Effector CD4-positive, alpha-beta T cell (primary cell): ENCODE measurements around the gene APBB1IP.

ENCODE experiments used
- DNase-seq: peaks from one replicate; pipeline ENCODE4 v3.0.0-alpha.2; 2020

Gene APBB1IP

DNA sequence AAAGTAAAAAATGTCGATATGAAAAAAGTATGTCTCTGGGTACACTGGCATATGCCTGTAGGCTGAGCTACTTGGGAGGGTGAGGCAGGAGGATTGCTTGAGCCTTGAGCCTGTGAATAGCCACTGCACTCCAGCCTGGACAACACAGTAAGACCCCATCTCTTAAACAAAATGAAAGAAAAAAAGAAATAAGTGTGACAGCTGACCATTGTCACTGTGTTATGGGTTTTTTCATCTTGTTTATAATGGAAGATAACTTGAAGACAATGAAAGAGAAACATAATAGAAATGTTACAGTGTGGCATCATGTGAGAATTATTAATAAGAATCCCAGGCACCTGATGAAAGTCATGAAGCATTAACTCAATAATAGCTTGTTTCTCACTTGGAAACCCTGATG is 75.0 kb downstream of the APBB1IP start:
- no peak for DNase-seq

DNA sequence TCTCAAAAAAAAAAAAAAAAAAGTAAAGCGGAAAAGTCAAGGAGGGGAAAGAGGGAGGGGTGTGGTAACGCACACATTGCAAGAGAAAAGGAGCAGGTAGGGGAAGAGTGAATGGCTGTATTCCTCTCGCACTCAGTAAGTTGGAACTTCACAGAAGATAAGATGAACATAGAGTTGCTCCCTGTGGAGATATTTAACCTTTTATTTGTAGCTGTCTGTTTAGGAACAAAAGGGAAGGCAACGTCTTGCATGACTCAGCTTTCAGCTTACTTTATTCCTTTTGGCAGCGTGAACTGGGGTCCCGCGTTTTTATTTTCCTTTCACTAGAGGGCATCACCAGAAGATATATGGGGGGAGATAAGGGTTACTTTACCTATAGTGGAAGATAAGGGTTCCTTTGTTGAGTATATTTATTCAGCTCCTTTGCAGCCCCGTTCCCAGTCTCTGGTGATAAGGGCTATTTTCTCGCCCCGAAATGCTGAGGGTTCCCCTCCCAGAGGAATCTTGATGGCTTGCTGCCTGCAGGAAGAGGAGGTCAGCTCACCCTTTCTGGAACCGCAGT is 78.5 kb downstream of the APBB1IP start:
- no peak for DNase-seq

DNA sequence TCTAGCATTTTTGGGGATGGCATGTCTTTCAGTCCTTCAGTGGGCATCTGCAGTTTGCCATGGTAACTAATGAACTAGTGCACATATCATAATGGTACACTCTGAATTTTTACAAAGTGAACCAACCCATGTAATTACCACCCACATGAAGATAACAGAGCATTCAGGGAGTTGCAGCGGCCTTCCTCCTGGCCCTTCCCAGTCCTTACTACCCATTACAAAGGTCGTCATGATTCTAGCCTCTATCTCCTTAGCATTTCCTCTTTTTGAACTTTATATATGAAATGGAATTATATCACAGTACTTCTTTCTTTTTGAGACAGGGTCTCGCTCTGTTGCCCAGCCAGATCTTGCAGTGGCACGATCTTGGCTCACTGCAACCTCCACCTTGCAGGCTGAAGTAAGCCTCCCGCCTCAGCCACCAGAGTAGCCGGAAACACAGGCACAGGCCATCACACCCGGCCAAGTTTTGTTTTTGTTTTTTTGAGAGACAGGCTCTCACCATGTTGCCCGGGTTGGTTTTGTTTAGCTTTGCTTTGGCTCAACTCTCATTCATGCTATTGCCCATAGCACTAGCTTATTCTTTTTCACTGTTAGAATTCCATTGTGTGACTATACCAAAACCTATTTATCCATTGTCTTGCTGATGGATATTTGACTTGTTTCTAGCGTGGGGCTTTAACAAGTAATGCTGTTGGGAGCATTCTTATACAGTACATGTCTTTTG is 79.2 kb downstream of the APBB1IP start:
- DNase-seq, result no peak

DNA sequence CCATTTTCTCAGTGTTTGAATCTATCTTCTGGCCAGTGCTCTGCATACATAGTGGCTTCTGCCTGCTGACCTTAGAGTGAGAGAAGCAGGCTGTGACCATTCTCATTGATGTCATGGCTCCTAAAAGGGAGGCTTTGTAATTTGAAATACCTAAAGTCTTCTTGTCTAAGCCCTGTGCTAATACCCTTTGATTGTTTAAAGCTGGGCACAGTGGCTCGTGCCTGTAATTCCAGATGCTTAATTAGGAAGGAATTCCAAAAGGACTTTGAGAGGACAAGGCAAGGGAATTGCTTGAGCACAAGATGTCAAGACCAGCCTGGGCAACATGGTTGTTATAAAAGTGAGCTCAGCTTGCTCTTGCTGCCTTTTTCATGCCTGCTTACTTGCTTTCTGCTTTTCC is 81.7 kb downstream of the APBB1IP start:
- DNase-seq, result no peak

DNA sequence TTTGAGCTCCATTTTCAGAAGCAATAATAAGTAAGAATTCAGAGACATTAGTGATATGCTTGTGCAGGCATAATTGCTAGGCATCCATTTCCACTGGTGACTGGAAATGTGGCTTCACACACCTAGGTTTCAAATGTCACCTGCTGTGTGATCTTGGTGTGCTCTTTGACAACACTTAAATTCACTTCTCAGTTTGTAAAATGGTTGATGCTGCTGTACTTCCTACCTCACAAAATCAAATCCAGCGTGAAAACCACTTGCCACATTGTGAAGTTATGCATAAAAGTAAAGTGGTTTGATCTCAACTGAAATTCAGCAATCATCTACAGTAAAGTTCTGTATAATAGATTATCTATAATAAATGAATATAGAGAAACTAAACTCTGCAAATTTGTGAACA is 82.4 kb downstream of the APBB1IP start:
- DNase-seq, result no peak

DNA sequence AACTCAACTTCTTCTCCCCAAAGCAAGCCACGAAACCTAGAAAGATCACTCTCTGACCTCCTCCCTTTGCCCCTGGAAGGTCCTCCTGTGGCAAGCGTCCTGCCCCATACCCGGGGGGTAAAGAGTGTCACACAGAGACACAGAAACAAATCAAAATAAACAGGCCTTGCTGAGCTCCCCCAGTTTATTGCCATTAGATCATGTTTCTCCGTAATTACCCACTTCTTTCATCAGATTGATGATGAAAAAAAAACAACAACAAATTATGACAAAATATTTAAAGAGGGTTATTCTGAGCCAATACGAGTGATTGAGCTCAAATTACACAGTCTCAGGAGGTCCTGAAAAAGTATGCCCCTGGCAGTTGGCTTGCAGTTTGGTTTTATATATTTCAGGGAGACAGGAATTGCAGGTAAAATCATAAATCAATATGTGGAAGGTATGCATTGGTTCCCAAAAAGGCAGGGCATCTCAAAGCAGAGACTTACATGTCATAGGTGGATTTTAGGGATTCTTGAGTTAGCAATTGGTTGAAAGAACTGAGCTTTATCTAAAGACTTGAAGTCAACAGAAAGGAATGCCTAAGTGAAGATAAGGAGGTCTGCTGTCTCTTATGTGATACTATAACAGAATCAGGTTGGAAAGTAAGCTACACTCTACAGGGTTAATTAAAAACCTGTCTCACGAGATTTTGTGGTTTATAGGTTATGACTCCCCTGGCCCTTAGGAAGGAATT is 86.2 kb downstream of the APBB1IP start:
- DNase-seq, result no peak

DNA sequence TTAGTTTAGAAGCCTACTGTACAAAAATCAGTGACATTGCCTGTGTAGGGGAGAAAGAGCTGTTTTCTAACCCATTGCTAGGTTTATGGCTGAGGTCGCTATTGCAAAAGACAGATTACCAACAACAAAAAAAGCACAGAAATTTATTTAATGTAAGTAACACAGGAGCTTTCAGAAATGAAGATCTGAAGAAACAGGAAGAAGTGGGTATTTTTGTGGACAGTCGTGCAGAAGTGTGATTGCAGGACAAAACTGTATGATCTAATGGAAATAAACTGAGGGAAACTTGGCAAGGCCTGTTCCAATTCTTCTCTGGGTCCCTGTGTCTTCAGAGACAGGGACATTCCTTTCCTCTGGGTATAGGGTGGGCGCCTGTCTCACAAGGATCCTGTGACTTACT is 87.4 kb downstream of the APBB1IP start:
- no peak for DNase-seq

DNA sequence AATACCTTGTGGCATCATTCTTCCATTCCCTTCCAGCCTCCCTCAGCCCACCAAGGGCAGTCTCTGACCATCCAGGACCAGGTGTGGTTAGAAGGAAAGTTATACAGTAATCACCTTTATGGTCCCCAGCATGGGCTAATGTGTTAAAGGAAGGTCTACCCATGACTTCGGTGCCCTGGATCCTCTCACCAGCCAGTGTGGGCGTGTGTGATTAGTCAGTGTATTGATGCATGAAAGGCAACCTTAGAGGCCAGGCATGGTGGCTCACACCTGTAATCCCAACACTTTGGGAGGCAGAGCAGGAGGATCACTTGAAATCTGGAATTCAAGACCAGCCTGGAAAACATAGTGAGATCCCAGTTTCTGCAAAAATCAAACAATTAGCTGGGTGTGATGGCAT is 88.9 kb downstream of the APBB1IP start:
- no peak for DNase-seq

DNA sequence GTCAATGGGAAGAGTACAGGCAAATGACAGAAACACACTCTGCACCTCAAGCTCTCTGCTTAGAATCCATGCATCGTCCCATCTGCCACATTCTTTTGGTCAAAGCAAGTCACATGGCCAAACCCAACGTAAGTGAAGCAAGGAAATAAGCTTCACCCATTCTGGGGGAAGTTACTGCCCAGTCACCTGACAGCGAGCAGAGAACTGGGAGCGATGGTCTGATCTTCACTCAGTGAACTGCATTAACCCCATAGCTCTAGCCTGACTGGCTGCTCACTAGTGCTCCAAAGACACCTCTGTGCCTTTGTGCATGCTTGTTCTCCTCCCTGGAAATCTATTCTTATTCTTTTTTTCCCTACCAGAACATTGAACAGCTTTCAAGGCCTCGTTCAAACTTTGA is 89.9 kb downstream of the APBB1IP start:
- DNase-seq, result no peak

DNA sequence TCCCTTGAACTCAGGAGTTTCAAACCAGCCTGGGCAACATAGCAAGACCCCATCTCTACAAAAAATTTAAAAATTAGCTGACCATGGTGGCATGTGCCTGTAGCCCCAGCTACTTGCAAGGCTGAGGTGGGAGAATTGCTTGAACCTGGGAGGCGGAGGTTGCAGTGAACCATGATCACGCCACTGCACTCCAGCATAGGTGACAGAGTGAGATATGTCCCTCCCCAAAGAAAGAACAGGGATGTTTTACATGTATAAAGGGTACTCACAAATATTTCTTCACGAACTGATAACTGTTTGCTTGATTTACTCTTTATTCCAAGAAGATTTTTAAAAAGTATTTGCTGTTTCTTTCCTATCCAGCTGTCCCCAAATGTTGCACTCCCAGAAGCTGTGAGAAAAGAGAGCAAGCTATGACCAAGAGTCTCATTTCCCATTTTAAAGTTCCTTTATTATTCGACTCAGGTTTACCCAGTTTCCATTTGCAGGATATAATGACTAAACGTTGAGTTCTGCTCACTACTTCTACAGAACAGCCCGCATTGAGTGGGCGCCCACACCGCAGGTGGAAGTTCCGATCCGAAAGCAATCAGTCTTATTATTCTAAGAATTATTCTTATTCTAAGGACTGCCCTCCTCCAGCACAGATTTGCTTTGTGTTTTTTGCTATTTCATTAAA is 90.7 kb downstream of the APBB1IP start:
- no peak for DNase-seq

DNA sequence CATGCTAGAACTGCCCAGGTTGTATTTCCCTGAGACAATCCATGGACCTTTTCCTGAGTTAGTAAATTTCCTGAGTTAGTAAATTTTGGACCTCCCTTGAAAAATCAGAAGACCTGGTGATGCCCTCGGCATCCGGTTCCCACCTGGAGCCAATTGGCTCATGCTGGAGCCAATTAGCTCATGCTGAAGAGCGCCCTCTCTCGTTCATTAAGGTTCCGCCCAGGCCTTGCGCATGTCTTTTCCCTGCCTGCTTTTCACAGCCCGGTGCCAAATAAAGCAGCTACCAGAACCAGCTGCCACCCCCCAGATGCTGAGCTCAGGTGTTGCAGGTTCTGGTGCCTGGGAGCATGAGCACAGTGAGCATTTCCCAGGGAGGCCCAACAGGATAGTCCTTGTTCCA is 96.2 kb downstream of the APBB1IP start:
- no peak for DNase-seq

DNA sequence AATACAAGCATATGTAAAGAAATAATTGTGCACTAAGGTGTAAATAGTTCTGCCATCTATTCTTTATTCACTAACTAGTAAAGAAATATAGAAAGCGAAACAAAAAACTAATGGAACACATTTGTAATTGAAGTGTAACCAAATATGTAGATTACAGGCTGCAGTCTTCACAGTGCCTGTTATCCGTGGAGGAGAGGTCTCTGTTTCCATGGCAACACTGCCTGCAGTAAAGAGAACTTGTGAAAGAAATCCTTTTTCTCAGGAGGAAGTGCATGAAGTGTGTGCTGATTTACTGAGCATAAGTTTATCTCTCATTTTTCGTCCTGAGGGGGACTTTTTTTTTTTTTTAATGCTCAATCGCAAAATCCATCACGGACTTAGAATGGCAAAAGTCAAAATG is 102.5 kb downstream of the APBB1IP start:
- no peak for DNase-seq

DNA sequence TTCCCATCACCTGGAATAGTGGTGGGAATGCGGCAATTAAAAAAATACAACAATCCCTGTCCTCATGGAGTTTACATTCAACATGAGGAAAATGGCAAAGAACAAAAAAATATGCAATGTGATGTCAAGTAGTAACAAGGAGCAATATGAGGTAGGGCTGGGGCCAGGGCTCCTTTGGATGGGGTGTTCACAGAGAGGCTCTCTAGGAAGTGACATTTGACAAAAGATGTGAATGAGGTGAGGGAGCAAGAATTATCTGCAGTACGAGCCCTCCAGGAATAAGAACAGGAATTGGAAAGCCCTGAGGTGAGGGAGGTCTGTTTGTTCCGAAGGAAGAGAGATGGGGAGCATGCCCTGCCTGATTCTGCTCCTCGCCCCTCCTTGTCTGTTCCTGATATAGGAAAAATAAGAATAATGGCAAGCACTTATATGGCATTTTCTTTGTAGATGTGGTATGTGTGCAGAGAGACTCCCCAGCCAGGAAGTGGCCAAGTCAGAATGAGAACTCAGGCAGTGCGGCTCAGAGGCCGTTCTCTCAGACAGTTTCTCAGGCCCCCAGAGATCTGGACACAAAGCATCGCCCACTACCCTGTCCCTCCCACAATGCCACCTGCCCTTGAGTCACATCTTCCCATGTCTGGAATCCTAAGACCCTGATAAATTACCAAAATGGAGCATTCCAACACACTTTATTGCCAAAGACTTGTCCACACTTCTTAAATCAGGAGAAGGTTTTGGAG is 105.6 kb downstream of the APBB1IP start:
- no peak for DNase-seq

DNA sequence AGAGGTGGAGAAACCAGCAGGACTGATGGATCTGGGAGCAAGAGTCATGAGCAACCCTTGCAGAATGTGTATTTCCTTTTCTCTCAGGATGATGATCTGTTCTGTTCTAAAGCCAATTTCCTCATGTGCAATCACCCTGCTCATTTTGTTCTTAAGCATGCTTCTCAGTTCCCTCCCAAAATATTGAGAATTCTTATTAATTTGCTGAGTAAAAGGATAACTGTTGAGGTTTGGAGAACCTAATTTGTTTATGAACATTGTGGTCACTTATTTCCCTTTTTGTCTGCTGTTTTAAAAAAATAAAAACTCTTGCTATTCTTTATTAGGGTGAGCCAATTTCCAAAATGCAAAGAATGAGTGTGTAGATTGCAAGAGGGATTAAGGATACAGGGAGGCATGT is 106.8 kb downstream of the APBB1IP start:
- DNase-seq, result no peak

DNA sequence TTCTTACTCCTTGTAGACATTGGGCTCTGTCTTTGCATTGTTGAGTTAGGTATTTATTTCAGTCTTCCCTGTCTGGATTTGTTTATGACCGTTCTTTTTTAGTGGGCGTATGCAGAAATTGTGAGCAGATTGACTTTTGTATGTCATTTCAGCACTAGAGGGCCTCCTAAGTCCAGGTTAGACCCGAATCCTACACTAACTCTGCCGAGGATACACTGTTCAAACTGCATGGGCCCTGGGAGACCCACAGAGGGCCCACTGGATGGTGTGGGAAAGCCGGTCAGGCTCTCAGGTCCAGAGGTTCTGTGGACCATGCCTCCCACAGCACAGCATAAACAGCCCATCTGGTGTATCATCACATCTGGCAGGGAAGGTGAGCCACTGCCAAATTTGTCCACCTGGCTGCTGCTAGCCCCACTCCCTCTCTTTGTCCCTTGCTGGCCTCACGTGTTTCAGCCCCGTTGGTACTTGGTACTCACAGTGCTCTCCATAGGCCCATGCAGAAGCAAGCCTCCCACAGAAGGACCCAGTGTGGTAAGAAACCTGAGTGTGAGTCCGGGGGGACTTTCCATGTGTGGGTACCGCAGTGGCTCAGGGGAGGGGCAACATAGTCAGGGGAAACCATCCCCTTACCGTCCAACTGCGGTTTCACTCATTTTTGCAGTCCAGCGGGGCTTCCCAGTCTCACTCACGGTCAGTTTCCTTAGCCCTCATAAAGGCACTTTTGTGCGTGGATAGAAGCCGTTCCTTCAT is 112.8 kb downstream of the APBB1IP start:
- no peak for DNase-seq

DNA sequence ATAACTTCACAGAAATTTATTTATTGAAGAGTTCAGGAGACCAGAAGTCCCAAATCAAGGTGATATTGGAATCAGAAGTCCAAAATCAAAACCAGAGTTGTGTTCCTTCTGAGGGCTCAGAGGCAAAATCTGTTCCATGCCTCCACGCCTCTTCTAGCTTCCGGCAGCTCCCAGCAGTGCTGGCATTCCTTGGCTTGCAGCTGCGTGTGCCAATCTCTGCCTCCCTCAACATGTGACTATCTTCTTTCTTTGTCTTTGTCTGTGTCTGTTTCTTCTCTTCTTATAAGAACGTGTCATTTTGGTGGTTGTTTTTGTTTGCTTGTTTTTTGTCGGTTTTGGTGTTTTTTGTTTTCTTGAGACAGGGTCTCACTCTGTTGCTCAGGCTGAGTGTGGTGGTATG is 116.1 kb downstream of the APBB1IP start:
- DNase-seq, result no peak

DNA sequence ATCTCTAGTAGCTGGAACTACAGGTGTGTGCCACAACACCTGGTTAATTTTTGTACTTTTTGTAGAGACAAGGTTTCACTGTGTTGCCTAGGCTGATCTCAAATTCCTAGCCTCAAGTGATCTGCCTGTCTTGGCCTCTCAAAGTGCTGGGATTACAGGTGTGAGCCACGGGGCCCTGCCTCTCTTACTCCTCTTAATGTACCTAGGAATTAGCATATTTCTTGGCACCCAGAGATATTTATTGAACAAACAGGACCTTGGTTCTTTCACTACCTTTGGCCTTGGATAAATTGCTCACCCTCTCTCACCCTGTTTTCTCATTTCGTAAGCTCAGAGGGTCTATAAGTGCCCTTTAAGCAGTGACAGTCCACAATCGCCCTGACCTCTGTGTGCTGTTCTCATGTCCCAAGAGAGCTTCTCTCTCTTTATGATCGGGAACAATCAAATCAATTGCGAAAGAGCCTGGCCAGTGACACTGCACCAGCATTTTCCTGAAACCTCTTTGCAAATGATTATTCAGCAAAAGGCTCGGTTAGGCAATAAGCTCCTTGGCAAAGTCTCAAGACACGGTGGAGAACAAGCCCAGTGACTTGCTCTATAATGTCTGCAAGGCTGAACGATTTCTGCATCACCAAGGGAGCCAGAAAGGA is 117.7 kb downstream of the APBB1IP start:
- DNase-seq, result no peak

DNA sequence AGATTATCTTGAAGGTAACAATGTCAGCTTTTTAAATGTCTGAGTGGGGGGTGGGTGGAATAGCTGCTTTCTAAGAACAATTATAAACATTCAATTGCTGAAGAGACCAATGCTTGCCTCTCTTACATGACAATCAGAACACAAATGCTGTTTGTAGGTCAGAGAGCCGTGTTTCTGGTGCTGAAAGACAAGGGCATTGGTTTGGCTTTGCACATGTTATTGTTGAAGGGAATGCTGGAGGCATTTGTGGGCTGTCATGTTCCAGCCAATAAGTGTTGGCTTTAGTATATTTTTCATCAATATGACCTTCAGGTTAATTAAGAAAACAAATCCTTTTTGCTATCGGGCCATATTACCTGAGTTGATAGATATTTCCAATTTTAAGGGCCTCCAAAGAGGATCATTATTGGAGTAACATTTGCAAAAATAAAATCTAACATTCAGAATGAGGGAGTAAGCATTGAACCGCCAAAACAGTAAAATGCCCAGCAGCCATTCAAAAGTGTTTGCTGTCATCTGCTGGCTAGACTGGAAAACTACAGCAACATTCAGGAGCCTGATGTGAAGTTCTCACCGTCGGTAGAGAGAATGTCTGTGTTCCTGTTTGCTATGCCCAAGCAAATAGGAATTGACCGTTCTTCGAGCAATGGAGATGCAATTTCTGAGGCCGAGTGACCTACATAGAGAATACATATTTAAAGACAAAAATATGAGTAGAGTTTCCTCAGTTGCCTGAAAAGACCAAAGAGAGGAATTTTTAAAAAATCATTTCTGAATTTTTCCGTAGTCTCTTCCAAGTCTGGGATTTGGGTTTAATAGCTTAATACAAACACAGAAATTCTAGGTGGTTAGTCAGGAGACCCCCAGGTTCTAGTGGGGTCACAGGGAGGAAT is 118.9 kb downstream of the APBB1IP start:
- DNase-seq, result peak; percentile 9

DNA sequence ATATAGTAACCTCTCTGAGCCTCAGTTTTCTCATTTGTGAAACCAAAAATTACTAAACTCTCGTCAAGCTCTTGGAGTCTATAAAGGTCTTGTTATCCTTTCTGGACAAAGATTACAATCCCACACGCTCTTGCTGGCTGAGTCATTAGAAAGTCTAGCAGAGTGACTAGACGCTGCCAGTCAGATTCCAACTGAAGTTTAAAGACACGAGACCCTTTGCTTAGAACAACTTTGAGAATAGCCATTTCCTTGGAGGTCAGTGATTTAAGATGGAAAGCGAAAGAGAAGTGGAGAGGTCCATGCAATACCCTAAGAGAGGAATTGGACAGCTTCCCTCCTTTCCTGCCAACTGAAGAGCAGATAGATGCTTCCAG is 119.5 kb downstream of the APBB1IP start:
- no peak for DNase-seq

DNA sequence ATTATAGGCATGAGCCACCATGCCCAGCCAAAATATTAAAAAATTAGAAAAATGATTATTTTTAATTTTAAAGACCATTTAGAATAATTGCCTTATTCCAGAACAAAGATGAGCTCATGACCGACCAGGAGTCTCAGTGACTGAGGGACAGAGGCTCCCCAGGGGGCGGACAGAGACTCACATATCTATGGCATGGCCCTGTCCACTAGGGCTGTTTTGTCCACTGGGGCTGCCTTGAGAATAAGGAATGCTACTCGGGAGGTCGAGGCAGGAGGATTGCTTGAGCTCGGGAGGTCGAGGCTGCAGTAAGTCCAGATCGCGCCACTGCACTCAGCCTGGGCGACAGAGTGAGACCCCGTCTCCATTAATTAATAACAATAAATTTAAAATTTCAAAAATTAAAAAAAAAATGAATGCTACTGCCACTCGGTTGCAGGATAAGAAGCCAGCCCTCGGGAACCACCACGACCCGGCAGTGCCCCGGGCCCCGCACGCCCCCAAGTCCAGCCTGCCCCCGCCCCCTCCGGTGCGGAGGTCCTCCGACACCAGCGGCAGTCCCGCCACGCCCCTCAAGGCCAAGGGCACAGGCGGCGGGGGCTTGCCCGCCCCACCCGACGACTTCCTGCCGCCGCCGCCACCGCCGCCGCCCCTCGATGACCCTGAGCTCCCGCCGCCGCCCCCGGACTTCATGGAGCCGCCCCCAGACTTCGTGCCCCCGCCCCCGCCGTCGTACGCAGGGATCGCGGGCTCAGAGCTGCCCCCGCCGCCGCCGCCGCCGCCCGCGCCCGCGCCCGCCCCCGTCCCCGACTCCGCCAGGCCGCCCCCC is 128.6 kb downstream of the APBB1IP start:
- no peak for DNase-seq
